D341Med (cell line): ENCODE results near the gene ARHGEF17.
A peak's percentile ranks its signal among the peaks of the same experiment; 100 is the strongest.
"Not testable (repeated sequence)": the region's sequence is repeated elsewhere in the genome, so short reads cannot be mapped to it uniquely, and the experiment has no call there.

Source experiments
- DNase-seq: peaks from one replicate; pipeline ENCODE4 v3.0.0; 2012; ENCODE audit warnings: low spot score

The ARHGEF17 gene

GRCh38 chr11:73308003-73308960 is at the start of gene ARHGEF17:
Gene ARHGEF17 (plus strand): TSS chr11:73308276. CDS start chr11:73308639, 363 bp downstream.
- peak; percentile 90 for DNase-seq

GRCh38 chr11:73259406-73260126 is 48.5 kb upstream of the ARHGEF17 start:
- DNase-seq = peak; percentile 4

- no peak for DNase-seq
These were observed 48.0 kb upstream of the ARHGEF17 start for GRCh38 chr11:73260127-73260457.

GRCh38 chr11:73262851-73263495 is 45.1 kb upstream of the ARHGEF17 start:
- DNase-seq = peak; percentile 4

GRCh38 chr11:73263640-73264039 is 44.4 kb upstream of the ARHGEF17 start:
- no peak for DNase-seq

GRCh38 chr11:73265278-73265810 is 42.7 kb upstream of the ARHGEF17 start:
- DNase-seq = no peak

GRCh38 chr11:73265853-73266645 is 42.0 kb upstream of the ARHGEF17 start:
- no peak for DNase-seq

GRCh38 chr11:73266646-73267020 is 41.4 kb upstream of the ARHGEF17 start:
- no peak for DNase-seq

- no peak for DNase-seq
These were observed 40.8 kb upstream of the ARHGEF17 start for GRCh38 chr11:73267122-73267846.

- no peak for DNase-seq
These were observed 40.1 kb upstream of the ARHGEF17 start for GRCh38 chr11:73267906-73268540.

- no peak for DNase-seq
These were observed 39.3 kb upstream of the ARHGEF17 start for GRCh38 chr11:73268671-73269271.

GRCh38 chr11:73269459-73270015 is 38.5 kb upstream of the ARHGEF17 start:
- peak; percentile 1 for DNase-seq

- DNase-seq = no peak
These were observed 37.8 kb upstream of the ARHGEF17 start for GRCh38 chr11:73270016-73270854.

- DNase-seq = no peak
These were observed 37.1 kb upstream of the ARHGEF17 start for GRCh38 chr11:73270855-73271477.

GRCh38 chr11:73271478-73271865 is 36.6 kb upstream of the ARHGEF17 start:
- not testable (repeated sequence) for DNase-seq

GRCh38 chr11:73271936-73272679 is 36.0 kb upstream of the ARHGEF17 start, which contains the start of gene P2RY6:
Gene P2RY6 (plus strand): TSS chr11:73272338. CDS start chr11:73296519, 24,181 bp downstream.
- no peak for DNase-seq

- no peak for DNase-seq
These were observed 35.4 kb upstream of the ARHGEF17 start for GRCh38 chr11:73272680-73273038.
